OCI-LY1 (cell line): ENCODE results near the gene RMC1.
A peak's percentile ranks its signal among the peaks of the same experiment; 100 is the strongest.
"Not testable (repeated sequence)": the region's sequence is repeated elsewhere in the genome, so short reads cannot be mapped to it uniquely, and the experiment has no call there.

Source experiments
- H2AFZ ChIP-seq: fragments of 200-600 bp; sonication (generic), shearing (Covaris generic); 2 replicates; pipeline ENCODE4 v1.6.0; 2014; ENCODE audit warnings: antibody characterized with exemption, mild to moderate bottlenecking, low read length
- H3F3A ChIP-seq: fragments of 200-600 bp; sonication (generic), shearing (Covaris generic); 2 replicates; pipeline ENCODE4 v1.6.0; 2014; ENCODE audit warnings: mild to moderate bottlenecking, antibody characterized with exemption, low read length, moderate library complexity; ENCODE audit not compliant: insufficient read depth
- H3K27ac ChIP-seq: fragments of 200-600 bp; sonication (generic); 2 replicates; pipeline ENCODE4 v1.5.1; 2014; ENCODE audit warnings: low read length, mixed run types, mild to moderate bottlenecking, low read depth; ENCODE audit not compliant: poor library complexity, severe bottlenecking
- H3K27me3 ChIP-seq: fragments of 200-600 bp; sonication (generic); 2 replicates; pipeline ENCODE4 v1.6.0; 2014; ENCODE audit warnings: antibody characterized with exemption, mild to moderate bottlenecking, low read length, moderate library complexity; ENCODE audit not compliant: insufficient read depth
- H3K36me3 ChIP-seq: fragments of 200-600 bp; sonication (generic); 2 replicates; pipeline ENCODE4 v1.6.1; 2014; ENCODE audit warnings: mild to moderate bottlenecking, antibody characterized with exemption, low read length, moderate library complexity, mixed read lengths; ENCODE audit not compliant: insufficient read depth
- H3K4me1 ChIP-seq: fragments of 200-600 bp; sonication (generic); 2 replicates; pipeline ENCODE4 v1.5.1; 2014; ENCODE audit warnings: mild to moderate bottlenecking, low read length, moderate library complexity; ENCODE audit not compliant: insufficient read depth, severe bottlenecking
- H3K4me2 ChIP-seq: fragments of 200-600 bp; sonication (generic), shearing (Covaris generic); 2 replicates; pipeline ENCODE4 v1.6.1; 2014; ENCODE audit warnings: low read length
- H3K4me3 ChIP-seq: fragments of 200-600 bp; sonication (generic); 2 replicates; pipeline ENCODE4 v1.5.1; 2014; ENCODE audit warnings: low read length, low read depth, mild to moderate bottlenecking, mixed read lengths; ENCODE audit not compliant: poor library complexity, severe bottlenecking
- H3K79me2 ChIP-seq: fragments of 200-600 bp; shearing (Covaris generic); 2 replicates; pipeline ENCODE4 v1.6.1; 2016; ENCODE audit warnings: mixed run types, low read length, mixed read lengths; ENCODE audit not compliant: insufficient read depth
- H3K9ac ChIP-seq: fragments of 200-600 bp; sonication (generic), shearing (Covaris generic); 2 replicates; pipeline ENCODE4 v1.6.1; 2014; ENCODE audit warnings: mild to moderate bottlenecking, low read length, mixed read lengths
- H3K9me2 ChIP-seq: fragments of 200-600 bp; sonication (generic), shearing (Covaris generic); 2 replicates; pipeline ENCODE4 v1.6.1; 2014; ENCODE audit warnings: low read depth, mild to moderate bottlenecking, low read length, mixed read lengths
- H3K9me3 ChIP-seq: fragments of 200-600 bp; shearing (Covaris generic); 2 replicates; pipeline ENCODE4 v1.6.1; 2014; ENCODE audit warnings: low read length, mixed read lengths
- H4K20me1 ChIP-seq: fragments of 200-600 bp; sonication (generic), shearing (Covaris generic); 2 replicates; pipeline ENCODE4 v1.6.0; 2016; ENCODE audit warnings: mild to moderate bottlenecking, low read length; ENCODE audit not compliant: insufficient read depth
- CTCF ChIP-seq: fragments of 200-600 bp; sonication (generic), shearing (Covaris generic); IDR thresholded peaks from 2 replicates; pipeline ENCODE4 v1.5.1; 2017; ENCODE audit warnings: mild to moderate bottlenecking, antibody characterized with exemption, low read length, moderate library complexity, mixed read lengths
- EZH2 ChIP-seq: fragments of 200-600 bp; sonication (generic), shearing (Covaris generic); IDR thresholded peaks from 2 replicates; pipeline ENCODE4 v1.8.0; 2017; ENCODE audit warnings: borderline replicate concordance, mixed run types, mild to moderate bottlenecking, antibody characterized with exemption, low read length, moderate library complexity, mixed read lengths

The RMC1 gene

GRCh38 chr18:23573626-23574431 lies 70.5 kb downstream of the RMC1 start:
- no peaks in the 10 kb centered on the region for H3K9me3 ChIP-seq
- no peaks in the 10 kb centered on the region for H3F3A ChIP-seq
- no peak overlapping the region for H2AFZ ChIP-seq
- H3K9me2 ChIP-seq, result no peaks in the 10 kb centered on the region
- H4K20me1 ChIP-seq, result no peaks in the 10 kb centered on the region
- peaks cover 47% of the 10 kb centered on the region for H3K36me3 ChIP-seq
- H3K4me2 ChIP-seq, result no peak overlapping the region
- H3K27me3 ChIP-seq, result no peaks in the 10 kb centered on the region
- no peak overlapping the region for H3K9ac ChIP-seq
- H3K4me1 ChIP-seq, result peaks cover 25% of the 10 kb centered on the region
- TF ChIP-seq CTCF, result no peak
- TF ChIP-seq EZH2, result no peak
- no peak overlapping the region for H3K27ac ChIP-seq
- H3K4me3 ChIP-seq, result no peak overlapping the region
- H3K79me2 ChIP-seq, result no peaks in the 10 kb centered on the region

GRCh38 chr18:23574611-23575308 lies 71.4 kb downstream of the RMC1 start:
- Histone ChIP-seq H3K27me3 (no peaks in the 10 kb centered on the region), H3K9me3 (no peaks in the 10 kb centered on the region), H3K9me2 (no peaks in the 10 kb centered on the region), H3K79me2 (no peaks in the 10 kb centered on the region), H3K27ac (peak overlapping the region; percentile 10), H3F3A (no peaks in the 10 kb centered on the region), H3K4me3 (no peak overlapping the region), H3K4me2 (no peak overlapping the region), H3K4me1 (peaks cover 34% of the 10 kb centered on the region), H4K20me1 (no peaks in the 10 kb centered on the region), H2AFZ (no peak overlapping the region), H3K36me3 (peaks cover 38% of the 10 kb centered on the region), H3K9ac (no peak overlapping the region)
- TF ChIP-seq CTCF (no peak), EZH2 (no peak)

GRCh38 chr18:23575309-23575651 lies 72.0 kb downstream of the RMC1 start:
- no peak for TF ChIP-seq EZH2
- no peak for TF ChIP-seq CTCF
- Histone ChIP-seq H2AFZ (no peak overlapping the region), H3K9ac (no peak overlapping the region), H3K36me3 (peaks cover 33% of the 10 kb centered on the region), H4K20me1 (no peaks in the 10 kb centered on the region), H3K27ac (no peak overlapping the region), H3K9me2 (no peaks in the 10 kb centered on the region), H3K27me3 (no peaks in the 10 kb centered on the region), H3K4me3 (no peak overlapping the region), H3K79me2 (no peaks in the 10 kb centered on the region), H3F3A (no peaks in the 10 kb centered on the region), H3K4me1 (peaks cover 39% of the 10 kb centered on the region), H3K9me3 (no peaks in the 10 kb centered on the region), H3K4me2 (no peak overlapping the region)

- H3K27me3 ChIP-seq, H3K79me2 ChIP-seq, H2AFZ ChIP-seq, H3F3A ChIP-seq, H3K9ac ChIP-seq, H3K4me2 ChIP-seq, H3K27ac ChIP-seq, H3K9me3 ChIP-seq, H4K20me1 ChIP-seq, H3K4me3 ChIP-seq, H3K9me2 ChIP-seq: not testable (repeated sequence)
- Histone ChIP-seq H3K36me3 (peaks cover 15% of the 10 kb centered on the region), H3K4me1 (peaks cover 43% of the 10 kb centered on the region)
Observed at GRCh38 chr18:23577521-23577920, 74.2 kb downstream of the RMC1 start.
